DMS 273 (cell line): ENCODE data around the gene BMX.
A peak's percentile ranks its signal among the peaks of the same experiment; 100 is the strongest.

Experiments
- DNase-seq: peaks from one replicate; lab custom pipeline; 2025; ENCODE audit not compliant: unreplicated experiment; lab: John Stamatoyannopoulos, UW

BMX gene

GRCh38 chrX:15500497-15500966 is at the start of gene BMX:
Gene BMX, plus strand, starts transcription at chrX:15500807. Its CDS starts 7,547 bp downstream, at chrX:15508354.
- no peak for DNase-seq

- peak; percentile 87 for DNase-seq
Measured at GRCh38 chrX:15451913-15452312, 48.7 kb upstream of the BMX start.

GRCh38 chrX:15464704-15465103 is 35.9 kb upstream of the BMX start:
- DNase-seq: no peak

- DNase-seq: no peak
Measured at GRCh38 chrX:15465347-15465746, 35.3 kb upstream of the BMX start.

GRCh38 chrX:15465896-15466651 is 34.5 kb upstream of the BMX start:
- DNase-seq: peak; percentile 46

GRCh38 chrX:15468036-15468435 is 32.6 kb upstream of the BMX start:
- peak; percentile 82 for DNase-seq

- DNase-seq: no peak
Measured at GRCh38 chrX:15469613-15470012, 31.0 kb upstream of the BMX start.

GRCh38 chrX:15471028-15471427 is 29.6 kb upstream of the BMX start:
- DNase-seq: peak; percentile 85

GRCh38 chrX:15472531-15472930 is 28.1 kb upstream of the BMX start:
- no peak for DNase-seq

- DNase-seq: no peak
Measured at GRCh38 chrX:15474028-15474427, 26.6 kb upstream of the BMX start.

- DNase-seq: no peak
Measured at GRCh38 chrX:15475021-15475420, 25.6 kb upstream of the BMX start.

- no peak for DNase-seq
Measured at GRCh38 chrX:15475486-15475885, 25.1 kb upstream of the BMX start.

GRCh38 chrX:15483891-15484290 is 16.7 kb upstream of the BMX start:
- no peak for DNase-seq

- no peak for DNase-seq
Measured at GRCh38 chrX:15492469-15492868, 8.1 kb upstream of the BMX start.

GRCh38 chrX:15493118-15493962 is 7.3 kb upstream of the BMX start, which contains the start of gene PIR:
Gene PIR, minus strand, starts transcription at chrX:15493333. Its CDS starts 2,076 bp downstream, at chrX:15491257.
- peak; percentile 96 for DNase-seq

- DNase-seq: no peak
Measured at GRCh38 chrX:15495801-15496200, 4.8 kb upstream of the BMX start.

- DNase-seq: no peak
Measured at GRCh38 chrX:15496824-15497223, 3.8 kb upstream of the BMX start.

- peak; percentile 90 for DNase-seq
Measured at GRCh38 chrX:15497865-15498264, 2.7 kb upstream of the BMX start.

- DNase-seq: no peak
Measured at GRCh38 chrX:15498741-15499140, 1.9 kb upstream of the BMX start.

- no peak for DNase-seq
Measured at GRCh38 chrX:15499976-15500375, 631 bp upstream of the BMX start.

GRCh38 chrX:15501506-15501905 is 899 bp downstream of the BMX start:
- no peak for DNase-seq

GRCh38 chrX:15504661-15505060 is 4.1 kb downstream of the BMX start:
- no peak for DNase-seq
